NCI-H526 treated with DMSO at 0.1 percent for 48 hours (cell line): Measurements from ENCODE around the gene ALG2.

Source experiments
- DNase-seq: peaks from one replicate; lab custom pipeline; 2025; lab: John Stamatoyannopoulos, UW

Gene ALG2

DNA sequence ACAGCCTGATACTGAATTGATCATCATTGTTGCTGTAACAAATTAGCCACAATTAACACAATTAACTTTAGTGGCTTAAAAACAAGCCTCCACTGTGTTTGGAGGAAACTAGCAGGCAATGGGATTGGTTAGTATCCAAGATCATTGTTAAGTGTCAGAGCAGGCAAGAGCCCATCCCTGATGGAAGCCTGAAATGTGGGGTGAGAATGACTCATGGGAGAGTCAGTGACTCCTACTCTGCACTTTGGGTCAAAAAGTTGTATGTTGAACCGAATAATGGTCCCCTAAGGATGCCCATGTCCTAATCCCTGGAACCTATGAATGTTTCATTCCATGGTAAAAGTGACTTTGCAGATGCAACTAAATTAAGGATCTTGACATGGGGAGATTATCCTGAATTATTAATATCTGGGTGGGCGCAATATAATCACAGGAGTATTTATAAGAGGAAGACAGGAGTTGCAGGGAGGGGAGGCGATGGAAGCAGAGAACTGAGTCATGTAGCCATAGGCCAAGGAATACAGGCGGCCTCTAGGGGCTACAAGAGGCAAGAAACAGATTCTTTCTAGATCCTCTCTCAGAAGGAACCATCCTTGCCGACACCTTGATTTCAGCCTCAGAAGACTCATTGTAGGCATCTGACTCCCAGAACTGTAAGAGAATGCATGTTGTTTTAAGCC is 28.8 kb downstream of the ALG2 start:
- DNase-seq, result no peak

DNA sequence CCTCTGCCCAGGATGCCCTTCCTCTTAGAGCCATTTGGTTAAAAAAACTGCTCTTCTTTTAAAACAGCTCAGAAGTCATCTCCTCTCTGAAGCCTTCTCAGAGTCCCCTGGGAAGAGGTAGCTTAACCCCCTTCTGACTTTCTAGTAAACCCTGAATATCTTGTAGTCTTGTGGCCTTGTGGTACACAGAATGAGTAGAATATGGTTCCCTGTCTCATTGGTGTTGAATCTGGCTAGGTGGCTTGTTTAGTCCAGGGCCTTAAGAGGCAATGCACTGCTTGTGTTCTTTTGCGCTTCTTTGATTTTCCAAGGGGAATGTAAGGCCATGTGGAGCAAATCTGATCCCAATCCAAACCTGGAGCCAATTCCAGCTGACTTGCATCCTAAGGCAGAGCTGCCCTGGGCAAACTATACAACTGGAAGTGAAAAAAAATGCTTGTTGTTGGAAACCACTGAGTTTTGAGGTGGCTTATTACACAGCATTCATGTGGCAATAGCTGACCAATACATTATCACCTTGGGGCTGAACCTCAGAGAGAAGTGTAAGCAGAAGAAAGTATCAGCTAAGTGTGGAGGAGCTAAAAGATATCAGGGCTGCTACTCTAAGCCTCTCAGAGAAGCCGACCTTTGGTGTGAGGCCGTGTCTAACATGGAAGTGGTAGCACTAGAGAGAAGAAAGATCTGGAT is 31.0 kb downstream of the ALG2 start:
- DNase-seq, result no peak

GRCh38 chr9:99189887-99190596 is 31.7 kb downstream of the ALG2 start:
- no peak for DNase-seq

DNA sequence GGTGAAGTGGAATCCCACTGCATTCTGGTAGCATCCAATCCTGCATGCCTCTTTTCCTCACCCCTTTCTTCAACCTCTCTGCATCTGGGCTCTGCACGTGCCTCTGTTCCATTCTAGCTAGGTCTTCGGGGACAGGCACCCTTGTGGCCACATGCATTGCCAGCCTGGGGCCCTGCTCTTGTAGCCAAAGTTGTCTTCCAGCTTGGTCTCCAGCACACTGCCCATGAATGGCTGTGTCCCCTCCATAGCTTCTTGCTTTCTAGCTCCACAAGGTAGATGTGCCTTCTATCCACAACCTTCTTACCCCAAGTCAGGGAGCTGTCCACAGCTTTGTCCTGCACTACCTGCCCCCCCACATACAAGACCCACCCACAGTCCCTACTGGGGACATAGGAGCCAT is 32.6 kb downstream of the ALG2 start:
- no peak for DNase-seq

DNA sequence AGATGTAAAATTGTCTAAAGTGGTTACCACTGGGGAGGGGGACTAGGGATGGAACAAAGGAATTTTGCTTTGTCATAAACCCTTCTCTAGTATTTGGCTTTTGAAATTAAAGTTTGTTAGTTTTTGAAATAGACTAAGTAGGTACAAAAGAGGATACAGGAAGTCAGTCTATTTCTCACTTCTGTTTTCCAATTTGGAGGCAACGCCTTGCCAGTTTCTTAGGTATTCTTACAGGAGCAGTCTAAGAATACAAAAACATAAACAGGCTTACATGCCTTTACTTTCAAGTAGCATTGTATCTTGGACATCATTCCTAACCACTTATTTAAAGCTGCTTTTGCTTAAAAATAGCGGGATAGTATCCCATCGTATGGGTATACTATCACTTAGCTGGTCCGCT is 34.4 kb downstream of the ALG2 start:
- DNase-seq, result no peak

DNA sequence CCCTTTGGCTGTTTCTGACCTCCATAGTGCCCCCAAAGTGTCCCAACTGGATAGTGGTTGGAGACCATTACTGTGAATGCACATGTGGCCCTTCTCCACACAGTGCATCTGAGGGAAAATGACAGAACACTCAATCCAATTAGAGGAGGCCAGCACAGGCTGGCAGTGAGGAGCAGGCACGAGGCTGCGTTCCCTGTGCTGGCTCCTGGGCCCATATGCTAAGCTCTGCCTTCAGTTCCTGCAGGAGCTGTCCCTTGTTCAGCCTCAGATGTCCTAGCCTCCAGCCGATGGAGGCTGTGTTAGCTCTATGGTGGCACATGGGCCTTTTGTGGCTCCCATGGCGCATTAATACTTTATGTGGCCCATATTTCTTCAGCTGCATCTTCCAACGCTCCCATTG is 35.8 kb downstream of the ALG2 start:
- no peak for DNase-seq

- no peak for DNase-seq
Measured at GRCh38 chr9:99185348-99185632, 36.5 kb downstream of the ALG2 start.

- peak; percentile 39 for DNase-seq
Measured at GRCh38 chr9:99184475-99185347, 37.0 kb downstream of the ALG2 start.

- DNase-seq, result no peak
Measured at GRCh38 chr9:99184110-99184474, 37.6 kb downstream of the ALG2 start.

- DNase-seq, result no peak
Measured at GRCh38 chr9:99183616-99184015, 38.1 kb downstream of the ALG2 start.

DNA sequence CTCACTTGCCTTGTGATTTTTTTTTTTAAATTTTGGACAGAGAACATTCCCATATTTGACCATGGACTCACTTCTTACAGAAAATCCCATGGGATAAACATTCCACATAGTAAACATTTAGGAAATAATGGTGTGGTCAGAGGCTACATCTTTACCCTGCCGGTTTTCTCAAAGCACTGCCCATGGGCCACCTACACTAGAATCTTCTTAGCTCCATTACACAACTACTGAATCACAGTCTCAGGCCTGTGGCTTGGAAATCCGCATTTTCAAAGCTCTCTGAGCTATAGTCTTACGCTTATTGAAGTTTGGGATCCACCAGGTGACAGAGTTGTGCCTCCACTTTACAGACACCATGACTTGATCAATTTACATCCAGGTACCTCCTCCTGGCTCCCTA is 39.4 kb downstream of the ALG2 start:
- DNase-seq, result no peak

DNA sequence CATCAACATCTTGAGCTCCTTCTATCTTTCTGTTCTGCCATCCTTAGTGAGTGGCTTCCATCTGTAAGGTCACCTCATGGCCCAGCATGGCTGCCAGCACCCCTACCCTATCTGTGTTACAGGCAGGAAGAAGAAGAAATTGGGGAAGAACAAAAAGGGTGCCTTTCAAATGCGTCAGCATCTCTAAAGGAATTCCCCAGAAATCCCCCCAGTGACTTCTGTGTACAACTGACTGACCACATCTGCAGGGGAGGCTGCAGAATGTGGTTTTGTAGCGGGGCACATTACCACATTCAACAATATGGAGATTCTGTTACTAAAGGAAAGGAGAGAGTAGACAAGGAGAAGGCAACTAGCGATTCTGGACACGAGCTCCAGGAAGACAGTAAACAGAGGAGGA is 40.1 kb downstream of the ALG2 start:
- DNase-seq, result no peak

DNA sequence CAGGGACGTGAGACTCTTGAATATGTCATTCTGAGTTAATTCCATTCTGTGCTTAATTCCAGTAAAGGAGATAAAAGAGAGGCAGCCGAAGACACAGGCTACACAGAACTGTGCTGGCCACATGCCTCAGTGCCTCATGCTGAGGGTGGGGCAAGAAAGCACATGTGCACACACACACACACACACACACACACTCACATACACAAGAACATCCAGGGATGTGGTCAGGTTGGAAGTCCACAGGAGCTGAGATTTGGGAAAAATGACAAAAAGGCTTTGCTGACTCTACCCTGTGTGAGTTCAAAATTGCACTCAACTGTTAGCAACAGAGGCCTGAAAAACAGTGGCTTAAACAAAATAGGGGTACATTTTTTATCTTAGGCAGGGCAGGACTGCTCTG is 40.5 kb downstream of the ALG2 start:
- DNase-seq, result no peak

DNA sequence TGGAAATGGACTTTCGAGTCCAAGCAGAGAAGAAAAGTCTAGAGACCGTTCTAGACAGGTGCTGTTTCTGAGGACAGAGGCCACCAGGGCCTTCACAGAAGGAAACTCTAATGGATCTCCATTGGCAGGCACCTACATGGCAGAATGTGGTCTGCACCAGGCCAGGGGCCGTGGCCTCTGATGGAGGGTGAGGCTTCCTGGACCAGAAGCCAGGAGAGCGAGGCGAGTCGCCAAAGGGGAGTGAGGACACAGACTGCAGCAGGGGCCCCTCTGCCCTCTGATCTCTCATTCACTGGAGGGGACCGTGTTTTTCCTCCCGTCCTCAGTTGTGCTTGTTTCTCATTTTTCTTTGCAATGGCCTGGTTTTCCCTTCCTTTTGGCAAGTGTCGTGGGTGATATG is 41.1 kb downstream of the ALG2 start:
- DNase-seq, result no peak

DNA sequence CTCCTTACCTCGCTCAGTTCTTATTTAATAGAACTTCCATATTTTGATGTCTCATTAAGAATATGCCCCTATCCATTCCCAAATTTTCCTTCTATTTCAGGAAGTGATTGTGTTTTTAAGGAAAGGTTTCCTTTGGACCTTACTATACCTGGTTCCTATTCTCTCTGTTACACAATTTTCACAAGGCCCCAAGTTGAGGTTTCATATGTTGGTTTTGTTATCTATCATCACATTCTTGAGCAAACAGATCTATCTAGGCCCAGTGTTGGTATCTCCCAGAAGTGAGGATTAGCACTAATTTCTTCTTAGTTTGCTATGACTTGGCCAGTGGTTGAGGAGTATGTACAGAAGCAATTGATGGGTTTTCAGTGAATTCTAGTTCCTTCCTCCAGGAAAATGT is 41.5 kb downstream of the ALG2 start:
- no peak for DNase-seq

DNA sequence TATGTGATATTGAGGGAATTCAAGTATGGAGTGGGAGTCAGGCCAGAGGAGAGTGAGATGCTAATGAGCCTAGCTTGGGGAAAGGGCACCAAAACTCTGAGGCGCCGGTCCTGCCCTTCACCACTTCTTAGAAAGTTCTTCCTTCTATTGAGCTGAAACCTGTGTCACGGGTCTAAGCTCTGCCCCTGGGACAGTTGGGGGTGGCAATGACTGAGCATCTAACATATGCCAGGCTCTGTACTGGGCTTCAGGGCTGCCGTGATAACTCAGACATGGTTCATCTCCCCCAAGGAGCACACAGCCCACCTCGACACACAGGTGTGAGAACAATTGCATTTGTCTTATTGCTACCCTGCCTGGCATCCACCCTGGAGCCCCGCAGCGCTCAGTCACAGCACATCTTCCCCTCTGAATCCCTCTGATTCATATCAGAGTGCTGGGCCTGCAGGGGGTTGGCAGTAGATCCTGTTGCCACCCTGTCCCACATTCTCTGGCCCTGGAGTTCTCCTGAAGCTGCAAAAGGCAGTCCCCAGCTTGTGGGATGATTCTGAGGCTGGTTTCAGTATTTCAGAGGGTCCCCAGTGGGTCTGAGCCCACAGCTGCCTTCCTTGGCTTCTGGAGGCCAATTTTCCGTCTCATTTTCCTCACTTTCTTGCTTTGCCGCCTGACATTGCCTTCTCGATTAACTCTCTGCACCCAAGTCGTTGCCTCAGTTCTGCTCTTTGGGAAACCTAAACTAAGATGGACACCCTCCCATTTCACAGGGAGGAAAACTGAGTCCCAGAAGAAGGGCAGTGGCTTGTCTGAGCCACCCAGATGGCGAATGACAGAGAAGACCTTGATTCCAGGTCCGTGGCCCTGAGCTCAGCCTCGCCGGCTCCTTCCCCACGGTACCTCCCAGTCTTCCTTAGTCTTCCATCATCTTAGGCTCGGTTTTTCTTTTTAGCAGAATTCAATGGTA is 42.5 kb downstream of the ALG2 start:
- no peak for DNase-seq

GRCh38 chr9:99177576-99178366 is 44.0 kb downstream of the ALG2 start:
- DNase-seq, result no peak

DNA sequence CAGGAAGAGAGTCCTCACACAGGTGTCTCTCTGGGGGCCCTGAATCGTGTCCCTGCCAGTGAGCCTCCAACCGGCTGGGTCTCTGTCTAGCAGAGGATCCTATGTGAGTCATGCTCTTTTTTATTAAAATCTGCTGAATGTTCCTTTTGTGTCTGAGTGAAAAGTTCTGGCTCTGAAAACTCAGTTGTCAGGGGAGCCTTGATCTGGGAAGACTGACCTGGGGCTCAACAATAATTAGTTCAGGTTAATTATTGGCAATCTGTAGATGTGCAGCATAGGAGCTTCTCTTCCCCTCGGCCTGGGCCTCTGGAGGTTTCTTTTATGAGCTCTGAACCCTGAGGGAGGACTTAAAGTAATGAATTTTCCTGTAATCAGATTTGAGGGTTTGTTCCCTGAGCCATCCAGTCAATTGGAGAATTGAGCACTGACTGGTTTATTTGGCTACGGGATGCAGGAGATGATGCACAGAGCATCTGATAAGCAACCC is 45.2 kb downstream of the ALG2 start:
- no peak for DNase-seq

- peak; percentile 93 for DNase-seq
Measured at GRCh38 chr9:99173570-99174504, 47.9 kb downstream of the ALG2 start.
